ENCODE data around the gene GCA.

The GCA gene

DNA sequence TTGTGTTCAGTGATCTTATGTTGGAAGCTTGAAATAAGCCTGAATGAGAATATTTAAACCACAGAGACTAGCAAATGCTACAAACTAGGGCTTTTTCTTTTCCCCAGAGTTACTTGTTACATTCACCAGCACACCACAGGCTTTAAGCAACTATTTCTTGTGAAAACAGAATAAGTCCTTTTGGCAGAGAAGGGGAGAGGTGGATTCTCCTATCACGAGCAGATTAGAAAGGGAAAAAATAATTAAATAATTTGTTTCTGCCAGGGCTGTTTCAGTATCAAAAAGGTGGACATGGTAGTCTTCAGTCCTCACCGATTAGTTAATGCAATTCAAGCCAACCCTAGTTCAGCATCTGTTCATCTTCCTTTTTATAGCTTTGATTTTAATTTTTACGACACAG lies 38.0 kb upstream of the GCA start:
- Histone ChIP-seq H4K8ac (ENCODE audit: low read depth, low read length) (no peak overlapping the region), H3K27ac (replicated peaks; ENCODE audit: low read length) (no peak overlapping the region), H4K91ac (ENCODE audit: low read depth, low read length, poor library complexity) (no peak overlapping the region), H2BK5ac (ENCODE audit: low read length) (no peak overlapping the region), H3K4me3 (ENCODE audit: low read length in 2 of 2) (no peak overlapping the region), H2AK5ac (ENCODE audit: low read depth, low read length) (no peak overlapping the region), H3K4me2 (ENCODE audit: insufficient read depth, low read length, poor library complexity, severe bottlenecking) (no peak overlapping the region), H3K4ac (ENCODE audit: low read length) (no peak overlapping the region), H2BK15ac (ENCODE audit: low read length) (no peak overlapping the region), H2BK120ac (ENCODE audit: low read depth, low read length) (no peak overlapping the region), H3K9me3 (replicated peaks in 1 of 2; ENCODE audit: control insufficient read depth in 2 of 2, insufficient read depth in 1 of 2, low read depth in 1 of 2, low read length in 2 of 2) (no peaks in the 10 kb centered on the region), H3K79me1 (ENCODE audit: low read depth, low read length) (no peaks in the 10 kb centered on the region), H3K36me3 (replicated peaks in 1 of 2; ENCODE audit: control insufficient read depth in 2 of 2, insufficient read depth in 2 of 2, low read length in 2 of 2) (no peaks in the 10 kb centered on the region), H3K18ac (ENCODE audit: low read length) (no peak overlapping the region), H3K4me1 (ENCODE audit: control insufficient read depth in 2 of 2, insufficient read depth in 1 of 2, low read depth in 1 of 2, low read length in 2 of 2) (no peaks in the 10 kb centered on the region), H3K14ac (ENCODE audit: low read length) (no peak overlapping the region), H3K9ac (ENCODE audit: low read depth, low read length, poor library complexity) (no peak overlapping the region), H2BK12ac (ENCODE audit: low read length) (no peak overlapping the region), H3K23ac (ENCODE audit: low read depth, low read length, poor library complexity) (no peak overlapping the region), H2AFZ (ENCODE audit: low read length) (no peak overlapping the region), H3K27me3 (ENCODE audit: control insufficient read depth in 3 of 3, insufficient read depth in 3 of 3, low read depth in 1 of 3, low read length in 3 of 3) (no peaks in the 10 kb centered on the region)
- no CpG with 5 or more reads among the region's 3 CpGs for WGBS, 2 donors (ENCODE audit: extremely low coverage in 2 of 2, insufficient read length in 2 of 2, insufficient replicate concordance in 1 of 2)
- no peak for DNase-seq (ENCODE audit: low spot score)

DNA sequence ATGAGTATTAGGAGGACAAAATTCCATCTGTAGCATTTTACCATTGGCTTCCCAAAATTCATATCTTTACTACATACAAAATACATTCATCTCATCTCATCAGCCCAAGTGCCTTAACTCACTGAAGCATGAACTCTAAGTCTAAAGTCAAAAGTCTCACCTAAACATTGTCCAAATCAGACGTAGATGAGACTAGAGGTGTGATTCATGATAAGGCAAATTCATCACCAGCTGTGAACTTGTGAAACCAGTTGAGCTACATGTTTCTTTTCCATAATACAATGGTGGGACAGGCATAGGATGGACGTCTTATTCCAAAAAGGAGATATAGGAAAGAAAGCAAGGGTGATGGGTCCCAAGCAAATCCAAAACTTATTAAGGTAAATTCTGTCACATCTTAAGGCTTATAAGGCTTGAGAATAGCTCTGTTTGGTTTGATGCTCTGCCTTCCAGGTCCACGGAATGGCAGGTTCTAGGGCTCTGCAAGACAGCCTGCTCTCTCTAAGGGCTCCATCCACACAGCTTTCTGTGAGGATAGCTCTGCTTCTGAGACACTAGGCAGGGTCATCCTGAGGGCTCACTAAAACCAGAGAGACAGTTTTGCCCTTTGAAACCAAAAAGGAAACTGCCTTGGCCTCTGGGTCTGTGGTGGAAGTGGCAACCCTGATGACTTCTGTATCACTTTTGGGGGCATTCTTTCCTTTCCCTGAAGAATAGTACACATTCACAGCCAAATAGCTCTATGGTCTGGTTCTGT lies 35.0 kb upstream of the GCA start:
- Histone ChIP-seq H3K23ac (ENCODE audit: low read depth, low read length, poor library complexity) (no peak overlapping the region), H4K91ac (ENCODE audit: low read depth, low read length, poor library complexity) (no peak overlapping the region), H3K36me3 (replicated peaks in 1 of 2; ENCODE audit: control insufficient read depth in 2 of 2, insufficient read depth in 2 of 2, low read length in 2 of 2) (no peaks in the 10 kb centered on the region), H3K9ac (ENCODE audit: low read depth, low read length, poor library complexity) (no peak overlapping the region), H3K27me3 (ENCODE audit: control insufficient read depth in 3 of 3, insufficient read depth in 3 of 3, low read depth in 1 of 3, low read length in 3 of 3) (no peaks in the 10 kb centered on the region), H3K4me2 (ENCODE audit: insufficient read depth, low read length, poor library complexity, severe bottlenecking) (no peak overlapping the region), H3K9me3 (replicated peaks in 1 of 2; ENCODE audit: control insufficient read depth in 2 of 2, insufficient read depth in 1 of 2, low read depth in 1 of 2, low read length in 2 of 2) (no peaks in the 10 kb centered on the region), H3K79me1 (ENCODE audit: low read depth, low read length) (no peaks in the 10 kb centered on the region), H2BK12ac (ENCODE audit: low read length) (no peak overlapping the region), H4K8ac (ENCODE audit: low read depth, low read length) (no peak overlapping the region), H3K4me3 (ENCODE audit: low read length in 2 of 2) (no peak overlapping the region), H3K4me1 (ENCODE audit: control insufficient read depth in 2 of 2, insufficient read depth in 1 of 2, low read depth in 1 of 2, low read length in 2 of 2) (no peaks in the 10 kb centered on the region), H3K4ac (ENCODE audit: low read length) (no peak overlapping the region), H2BK15ac (ENCODE audit: low read length) (no peak overlapping the region), H3K14ac (ENCODE audit: low read length) (no peak overlapping the region), H3K18ac (ENCODE audit: low read length) (no peak overlapping the region), H3K27ac (replicated peaks; ENCODE audit: low read length) (no peak overlapping the region), H2BK120ac (ENCODE audit: low read depth, low read length) (no peak overlapping the region), H2BK5ac (ENCODE audit: low read length) (no peak overlapping the region), H2AFZ (ENCODE audit: low read length) (no peak overlapping the region), H2AK5ac (ENCODE audit: low read depth, low read length) (no peak overlapping the region)
- DNase-seq (ENCODE audit: low spot score): no peak
- no CpG with 5 or more reads among the region's 3 CpGs for WGBS, 2 donors (ENCODE audit: extremely low coverage in 2 of 2, insufficient read length in 2 of 2, insufficient replicate concordance in 1 of 2)

DNA sequence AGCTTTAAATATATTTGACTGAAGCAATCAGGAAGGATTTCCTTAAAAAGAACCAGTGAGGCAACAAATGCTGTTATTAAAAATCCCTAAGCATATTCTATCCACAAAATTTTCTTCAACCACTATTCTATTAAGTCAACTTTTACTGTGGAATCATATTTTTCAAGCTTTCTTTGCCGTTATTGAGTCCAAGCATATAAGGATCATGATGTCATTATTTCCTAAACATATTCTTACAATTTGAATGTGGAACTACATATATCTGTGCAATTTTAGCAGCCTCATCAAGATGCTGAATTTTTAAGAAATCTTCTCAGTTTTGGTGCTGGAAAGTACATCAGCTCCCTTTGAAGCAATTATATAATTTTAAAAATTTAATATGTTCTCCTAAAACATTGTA lies 31.1 kb upstream of the GCA start:
- no peak overlapping the region for H3K4me2 ChIP-seq (ENCODE audit: insufficient read depth, low read length, poor library complexity, severe bottlenecking)
- no peak overlapping the region for H4K8ac ChIP-seq (ENCODE audit: low read depth, low read length)
- H2AK5ac ChIP-seq (ENCODE audit: low read depth, low read length): no peak overlapping the region
- no peak overlapping the region for H2BK12ac ChIP-seq (ENCODE audit: low read length)
- WGBS, 2 donors (ENCODE audit: extremely low coverage in 2 of 2, insufficient read length in 2 of 2, insufficient replicate concordance in 1 of 2): no CpG with 5 or more reads among the region's 1 CpG
- no peak overlapping the region for H2BK120ac ChIP-seq (ENCODE audit: low read depth, low read length)
- no peak overlapping the region for H4K91ac ChIP-seq (ENCODE audit: low read depth, low read length, poor library complexity)
- no peaks in the 10 kb centered on the region for H3K36me3 ChIP-seq (replicated peaks in 1 of 2; ENCODE audit: control insufficient read depth in 2 of 2, insufficient read depth in 2 of 2, low read length in 2 of 2)
- H3K14ac ChIP-seq (ENCODE audit: low read length): no peak overlapping the region
- H3K23ac ChIP-seq (ENCODE audit: low read depth, low read length, poor library complexity): no peak overlapping the region
- no peaks in the 10 kb centered on the region for H3K79me1 ChIP-seq (ENCODE audit: low read depth, low read length)
- no peak overlapping the region for H3K4ac ChIP-seq (ENCODE audit: low read length)
- no peak for DNase-seq (ENCODE audit: low spot score)
- H3K9me3 ChIP-seq (replicated peaks in 1 of 2; ENCODE audit: control insufficient read depth in 2 of 2, insufficient read depth in 1 of 2, low read depth in 1 of 2, low read length in 2 of 2): no peaks in the 10 kb centered on the region
- H3K18ac ChIP-seq (ENCODE audit: low read length): no peak overlapping the region
- no peak overlapping the region for H3K9ac ChIP-seq (ENCODE audit: low read depth, low read length, poor library complexity)
- H3K4me3 ChIP-seq (ENCODE audit: low read length in 2 of 2): no peak overlapping the region
- no peak overlapping the region for H2AFZ ChIP-seq (ENCODE audit: low read length)
- no peak overlapping the region for H2BK15ac ChIP-seq (ENCODE audit: low read length)
- H3K27ac ChIP-seq (replicated peaks; ENCODE audit: low read length): no peak overlapping the region
- H3K4me1 ChIP-seq (ENCODE audit: control insufficient read depth in 2 of 2, insufficient read depth in 1 of 2, low read depth in 1 of 2, low read length in 2 of 2): no peaks in the 10 kb centered on the region
- peaks cover 0 to 6% (median 3%) of the 10 kb centered on the region in 3 experiments for H3K27me3 ChIP-seq (ENCODE audit: control insufficient read depth in 3 of 3, insufficient read depth in 3 of 3, low read depth in 1 of 3, low read length in 3 of 3)
- no peak overlapping the region for H2BK5ac ChIP-seq (ENCODE audit: low read length)

DNA sequence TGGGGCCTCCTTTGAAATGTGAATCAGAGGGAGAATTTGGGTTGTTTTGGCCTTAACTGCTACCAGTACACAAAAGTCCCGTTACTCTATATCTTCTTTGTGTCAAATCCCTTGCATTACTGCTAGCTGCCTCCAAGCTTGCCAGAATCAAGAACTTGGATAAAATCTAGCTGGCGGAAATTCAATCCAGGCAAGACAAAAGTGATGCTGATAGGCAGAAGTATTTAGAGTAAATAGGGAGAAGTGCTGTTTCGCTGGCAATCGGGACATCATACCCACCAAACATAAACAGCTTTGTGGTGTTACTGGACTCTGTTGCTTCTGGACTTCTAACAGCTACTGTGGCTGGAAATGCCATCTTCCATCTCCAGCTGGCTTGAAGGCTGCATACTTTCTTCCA lies 28.0 kb upstream of the GCA start:
- no peak overlapping the region for H3K4me2 ChIP-seq (ENCODE audit: insufficient read depth, low read length, poor library complexity, severe bottlenecking)
- H3K18ac ChIP-seq (ENCODE audit: low read length): no peak overlapping the region
- no peak overlapping the region for H3K4me3 ChIP-seq (ENCODE audit: low read length in 2 of 2)
- no peak overlapping the region for H2AK5ac ChIP-seq (ENCODE audit: low read depth, low read length)
- no peak overlapping the region for H2BK5ac ChIP-seq (ENCODE audit: low read length)
- H3K36me3 ChIP-seq (replicated peaks in 1 of 2; ENCODE audit: control insufficient read depth in 2 of 2, insufficient read depth in 2 of 2, low read length in 2 of 2): no peaks in the 10 kb centered on the region
- H2BK15ac ChIP-seq (ENCODE audit: low read length): no peak overlapping the region
- H3K4me1 ChIP-seq (ENCODE audit: control insufficient read depth in 2 of 2, insufficient read depth in 1 of 2, low read depth in 1 of 2, low read length in 2 of 2): peaks cover 0 to 5% of the 10 kb centered on the region in 2 donors
- peaks cover 1% of the 10 kb centered on the region for H3K79me1 ChIP-seq (ENCODE audit: low read depth, low read length)
- no CpG with 5 or more reads among the region's 4 CpGs for WGBS, 2 donors (ENCODE audit: extremely low coverage in 2 of 2, insufficient read length in 2 of 2, insufficient replicate concordance in 1 of 2)
- DNase-seq (ENCODE audit: low spot score): no peak
- no peak overlapping the region for H3K4ac ChIP-seq (ENCODE audit: low read length)
- H2BK120ac ChIP-seq (ENCODE audit: low read depth, low read length): no peak overlapping the region
- no peak overlapping the region for H3K14ac ChIP-seq (ENCODE audit: low read length)
- peaks cover 0 to 29% (median 10%) of the 10 kb centered on the region in 3 experiments for H3K27me3 ChIP-seq (ENCODE audit: control insufficient read depth in 3 of 3, insufficient read depth in 3 of 3, low read depth in 1 of 3, low read length in 3 of 3)
- H4K91ac ChIP-seq (ENCODE audit: low read depth, low read length, poor library complexity): no peak overlapping the region
- H4K8ac ChIP-seq (ENCODE audit: low read depth, low read length): no peak overlapping the region
- no peak overlapping the region for H2AFZ ChIP-seq (ENCODE audit: low read length)
- peaks cover 0 to 2% of the 10 kb centered on the region in 2 donors for H3K9me3 ChIP-seq (replicated peaks in 1 of 2; ENCODE audit: control insufficient read depth in 2 of 2, insufficient read depth in 1 of 2, low read depth in 1 of 2, low read length in 2 of 2)
- H3K9ac ChIP-seq (ENCODE audit: low read depth, low read length, poor library complexity): no peak overlapping the region
- H2BK12ac ChIP-seq (ENCODE audit: low read length): no peak overlapping the region
- no peak overlapping the region for H3K27ac ChIP-seq (replicated peaks; ENCODE audit: low read length)
- no peak overlapping the region for H3K23ac ChIP-seq (ENCODE audit: low read depth, low read length, poor library complexity)

Data from neuronal stem cell (in vitro differentiated cells).